Measurements from ENCODE around the gene SLC26A2.
"Not testable (repeated sequence)": the region's sequence is repeated elsewhere in the genome, so short reads cannot be mapped to it uniquely, and the experiment has no call there.

SLC26A2 gene

GRCh38 chr5:149937610-149938009, 22.9 kb upstream of the SLC26A2 start:
- DNase-seq = no peak

GRCh38 chr5:149938279-149938678, 22.3 kb upstream of the SLC26A2 start:
- DNase-seq = no peak

- DNase-seq = peak; percentile 11
Observed at GRCh38 chr5:149938791-149939358, 21.7 kb upstream of the SLC26A2 start.

GRCh38 chr5:149939546-149939945, 21.0 kb upstream of the SLC26A2 start:
- no peak for DNase-seq

- no peak for DNase-seq
Observed at GRCh38 chr5:149940077-149940574, 20.4 kb upstream of the SLC26A2 start.

- DNase-seq = no peak
Observed at GRCh38 chr5:149940941-149941644, 19.5 kb upstream of the SLC26A2 start.

- no peak for DNase-seq
Observed at GRCh38 chr5:149941795-149942194, 18.8 kb upstream of the SLC26A2 start.

- DNase-seq = no peak
Observed at GRCh38 chr5:149942199-149942598, 18.4 kb upstream of the SLC26A2 start.

GRCh38 chr5:149942741-149943169, 17.8 kb upstream of the SLC26A2 start:
- DNase-seq = not testable (repeated sequence)

GRCh38 chr5:149943177-149943949, 17.2 kb upstream of the SLC26A2 start:
- not testable (repeated sequence) for DNase-seq

- no peak for DNase-seq
Observed at GRCh38 chr5:149944666-149945065, 15.9 kb upstream of the SLC26A2 start, which contains the start of gene PDE6A. Gene PDE6A (minus strand): TSS chr5:149944793. CDS start chr5:149944673, 120 bp downstream.

- DNase-seq = no peak
Observed at GRCh38 chr5:149946118-149946517, 14.4 kb upstream of the SLC26A2 start.

- no peak for DNase-seq
Observed at GRCh38 chr5:149948993-149949392, 11.6 kb upstream of the SLC26A2 start.

- DNase-seq = no peak
Observed at GRCh38 chr5:149951138-149951749, 9.3 kb upstream of the SLC26A2 start.

- no peak for DNase-seq
Observed at GRCh38 chr5:149953436-149954121, 7.0 kb upstream of the SLC26A2 start.

- no peak for DNase-seq
Observed at GRCh38 chr5:149954798-149955197, 5.8 kb upstream of the SLC26A2 start.

- no peak for DNase-seq
Observed at GRCh38 chr5:149956685-149957084, 3.9 kb upstream of the SLC26A2 start.

GRCh38 chr5:149957855-149958254, 2.7 kb upstream of the SLC26A2 start:
- no peak for DNase-seq

- peak; percentile 48 for DNase-seq
Observed at GRCh38 chr5:149959406-149960236, 937 bp upstream of the SLC26A2 start.

GRCh38 chr5:149961186-149961685, 678 bp downstream of the SLC26A2 start:
- DNase-seq = no peak

- DNase-seq = no peak
Observed at GRCh38 chr5:149961957-149962409, 1.4 kb downstream of the SLC26A2 start.
